Heart left ventricle (tissue), 16 donors: ENCODE results near the gene MSRB3. TPM values are rescaled to one million over a fixed set of nuclear protein-coding genes. Genes with fewer than 3 reads are reported as not detected.

Source experiments
- ATAC-seq, 4 donors: fragments of 200-7000 bp; cut with Tn5 transposase; one replicate each; pipeline ENCODE4 v1.9.1; 2020 to 2022; ENCODE audit warnings: moderate library complexity in 4 of 4, mild to moderate bottlenecking in 3 of 4, moderate number of reproducible peaks in 1 of 4
- DNase-seq, 5 donors: peaks; one replicate each; pipeline ENCODE4 v3.0.0-alpha.2; 2020
- H3K27ac ChIP-seq, 12 donors: fragments of 200-600 bp; sonication (generic) in 4 of 12; one replicate each; pipeline versions ENCODE4 v1.5.0 to v1.8.0; 2016 to 2022; ENCODE audit warnings: mild to moderate bottlenecking in 2 of 12
- H3K27me3 ChIP-seq, 9 donors: fragments of 200-600 bp; sonication (generic) in 2 of 9; one replicate each; pipeline versions ENCODE4 v1.5.1 to v1.8.0; 2016 to 2022; ENCODE audit warnings: mild to moderate bottlenecking in 3 of 9
- H3K36me3 ChIP-seq, 9 donors: fragments of 200-600 bp; sonication (generic) in 2 of 9; one replicate each; pipeline versions ENCODE4 v1.5.0 to v1.8.0; 2018 to 2022; ENCODE audit warnings: mild to moderate bottlenecking in 2 of 9
- H3K4me1 ChIP-seq, 12 donors: fragments of 200-600 bp; sonication (generic) in 4 of 12; one replicate each; pipeline versions ENCODE4 v1.5.0 to v1.8.0; 2016 to 2022; ENCODE audit warnings: mild to moderate bottlenecking in 3 of 12
- H3K4me3 ChIP-seq, 12 donors: fragments of 200-600 bp; sonication (generic) in 4 of 12; one replicate each; pipeline versions ENCODE4 v1.5.0 to v1.8.0; 2017 to 2022; ENCODE audit warnings: mild to moderate bottlenecking in 9 of 12, moderate library complexity in 4 of 12
- H3K9me3 ChIP-seq, 12 donors: fragments of 200-600 bp; sonication (generic) in 4 of 12; one replicate each; pipeline versions ENCODE4 v1.5.0 to v1.8.0; 2016 to 2022; ENCODE audit warnings: mild to moderate bottlenecking in 1 of 12
- POLR2A ChIP-seq, 2 donors: fragments of 450-650 bp; IDR thresholded peaks; one replicate each; pipeline ENCODE4 v1.6.1; 2017; ENCODE audit warnings: antibody characterized with exemption in 2 of 2, mild to moderate bottlenecking in 2 of 2, moderate library complexity in 2 of 2
- WGBS, 4 donors: extraction: QIAGEN DNeasy Blood & Tissue Kit in 2 of 4; methylation state at CpG; one replicate each; pipeline versions ENCODE4 v1.1.5 to v1.1.7; 2013 to 2018; 5-methylcytosine and 5-hydroxymethylcytosine counted together
- intact Hi-C, 10 donors: fragments of 100-400 bp; cut with DNase I; formaldehyde crosslinking; loops; one replicate each; pipeline versions ENCODE4 v1.11.1 to v1.14.2; 2022
- polyA plus RNA-seq, 2 donors: library from polyadenylated mRNA; stranded (reverse); fragments of 200-250 nt; gene quantifications; one replicate each; pipeline ENCODE4 v1.2.3, GENCODE V29; 2013
- total RNA-seq, 9 donors: library from RNA; depleted of rRNA in 2 of 9; stranded (reverse); fragments of >200 nt in 2 of 9; fragmentation: NEBNext Ultra II Directional in 3 of 9; extraction: Animal tissue kit (Norgen Biotek cat#: 25700) in 3 of 9; gene quantifications; one replicate each; pipeline versions ENCODE4 v1.1.0 to v1.2.4, GENCODE V29; 2016 to 2023
- TF ChIP-seq, protein P1 (sequence below), 12 donors: fragments of 200-600 bp; sonication (generic) in 4 of 12; IDR thresholded peaks; one replicate each; pipeline versions ENCODE4 v1.5.0 to v1.8.0; 2018 to 2022; ENCODE audit warnings: antibody characterized with exemption in 12 of 12, mild to moderate bottlenecking in 5 of 12
- donor health status: ischemic (EF 13 %, LVEDD 7.1; RV severe dilation, severe dysfunction).
- donor health status: healthy with polysubstance abuse.
- donor health status: DM: no; HTN: yes; CAD: no.
- donor health status: DM: no; HTN: no; CAD: no.
- donor health status: ischemic (EF 25% LVEDD 6.9; RV normal size, moderate dysfunction).
- donor health status: ischemic (EF 25% LVEDD 5.7; RV mildly dilated, moderate dysfunction).
- donor health status: healthy.
- donor health status: DM: yes; HTN: yes; CAD: no.
- donor health status: ischemic (EF 35%, LVEDD 5.7; RV mildly dilated, moderate dysfunction).
- donor health status: nonischemic (EF 11% LVEDD 7.7; RV severe dilation, severe dysfunction).
- donor health status: DM: yes; HTN: yes; CAD: no.
- donor health status: PGD.
- donor health status: ischemic (EF 29% LVEDD 5.4; RV normal size, mild dysfunction).
- donor health status: nonischemic (EF 23%, LVEDD 6.1; RV moderate dilation, normal function).

MSRB3 gene
- total and polyA plus RNA-seq, 11 donors, result 54.1 to 165 (median 117) TPM

DNA sequence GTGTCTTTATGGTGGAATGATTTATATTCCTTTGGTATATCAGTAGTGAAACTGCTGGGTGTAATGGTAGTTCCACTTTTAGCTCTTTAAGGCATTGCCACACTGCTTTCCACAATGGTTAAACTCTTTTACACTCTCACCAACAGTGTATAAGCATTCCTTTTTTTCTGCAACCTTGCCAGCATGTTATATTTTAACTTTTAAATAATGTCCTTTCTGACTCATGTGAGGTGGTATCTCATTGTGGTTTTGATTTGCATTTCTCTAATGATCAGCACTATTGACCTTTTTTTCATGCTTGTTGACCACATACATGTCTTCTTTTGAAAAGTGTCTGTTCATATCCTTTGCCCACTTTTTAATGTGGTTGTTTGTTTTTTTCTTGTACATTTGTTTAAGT is 142.5 kb downstream of the MSRB3 start:
- no peak for DNase-seq
- Histone ChIP-seq H3K4me3 (no peak overlapping the region), H3K36me3 (peaks cover 0 to 19% (median 0%) of the 10 kb centered on the region in 9 donors), H3K27ac (no peak overlapping the region), H3K27me3 (no peaks in the 10 kb centered on the region), H3K9me3 (peaks cover 0 to 55% (median 22%) of the 10 kb centered on the region in 12 donors), H3K4me1 (no peaks in the 10 kb centered on the region)
- intact Hi-C loops, result no loop called here
- no peak for ATAC-seq
- TF ChIP-seq, protein P1, sequence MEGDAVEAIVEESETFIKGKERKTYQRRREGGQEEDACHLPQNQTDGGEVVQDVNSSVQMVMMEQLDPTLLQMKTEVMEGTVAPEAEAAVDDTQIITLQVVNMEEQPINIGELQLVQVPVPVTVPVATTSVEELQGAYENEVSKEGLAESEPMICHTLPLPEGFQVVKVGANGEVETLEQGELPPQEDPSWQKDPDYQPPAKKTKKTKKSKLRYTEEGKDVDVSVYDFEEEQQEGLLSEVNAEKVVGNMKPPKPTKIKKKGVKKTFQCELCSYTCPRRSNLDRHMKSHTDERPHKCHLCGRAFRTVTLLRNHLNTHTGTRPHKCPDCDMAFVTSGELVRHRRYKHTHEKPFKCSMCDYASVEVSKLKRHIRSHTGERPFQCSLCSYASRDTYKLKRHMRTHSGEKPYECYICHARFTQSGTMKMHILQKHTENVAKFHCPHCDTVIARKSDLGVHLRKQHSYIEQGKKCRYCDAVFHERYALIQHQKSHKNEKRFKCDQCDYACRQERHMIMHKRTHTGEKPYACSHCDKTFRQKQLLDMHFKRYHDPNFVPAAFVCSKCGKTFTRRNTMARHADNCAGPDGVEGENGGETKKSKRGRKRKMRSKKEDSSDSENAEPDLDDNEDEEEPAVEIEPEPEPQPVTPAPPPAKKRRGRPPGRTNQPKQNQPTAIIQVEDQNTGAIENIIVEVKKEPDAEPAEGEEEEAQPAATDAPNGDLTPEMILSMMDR (IDR thresholded peaks at IDR 0.05), result no peak
- no peak for TF ChIP-seq POLR2A (IDR thresholded peaks at IDR 0.05)

DNA sequence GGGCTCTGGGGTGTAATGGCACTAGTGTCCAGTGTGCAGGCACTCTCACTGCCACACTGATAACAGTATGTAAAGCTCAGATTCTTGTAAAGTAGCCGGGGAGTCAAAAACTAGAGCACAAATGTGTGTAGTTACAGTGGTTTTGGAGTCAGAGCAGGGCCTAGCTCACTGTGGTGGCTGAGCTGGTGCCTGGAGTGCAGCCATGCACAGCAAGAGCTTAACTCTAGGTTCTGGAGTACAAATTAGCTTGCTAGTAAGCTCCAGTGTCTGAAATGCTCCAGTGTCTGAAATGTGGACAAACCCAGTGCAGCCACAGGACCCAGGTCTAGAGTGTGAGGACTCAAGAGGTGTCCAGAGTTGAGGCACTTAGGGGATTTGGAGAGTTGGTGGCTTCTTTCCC is 149.2 kb downstream of the MSRB3 start:
- ATAC-seq, result peak in 1 of 4 donors; percentile 29
- H3K36me3 ChIP-seq, result no peaks in the 10 kb centered on the region
- peaks cover 0 to 44% (median 13%) of the 10 kb centered on the region in 12 donors for H3K9me3 ChIP-seq
- 86 to 100% (median 93%) methylated on average over 1 of the region's 1 CpG for WGBS, 4 donors
- no peak overlapping the region for H3K27ac ChIP-seq
- intact Hi-C loops, result no loop called here
- peaks cover 0 to 19% (median 4%) of the 10 kb centered on the region in 12 donors for H3K4me1 ChIP-seq
- H3K27me3 ChIP-seq, result no peaks in the 10 kb centered on the region
- DNase-seq, result no peak
- no peak overlapping the region for H3K4me3 ChIP-seq
- TF ChIP-seq, protein P1 (IDR thresholded peaks at IDR 0.05), result no peak
- TF ChIP-seq POLR2A (IDR thresholded peaks at IDR 0.05), result no peak

DNA sequence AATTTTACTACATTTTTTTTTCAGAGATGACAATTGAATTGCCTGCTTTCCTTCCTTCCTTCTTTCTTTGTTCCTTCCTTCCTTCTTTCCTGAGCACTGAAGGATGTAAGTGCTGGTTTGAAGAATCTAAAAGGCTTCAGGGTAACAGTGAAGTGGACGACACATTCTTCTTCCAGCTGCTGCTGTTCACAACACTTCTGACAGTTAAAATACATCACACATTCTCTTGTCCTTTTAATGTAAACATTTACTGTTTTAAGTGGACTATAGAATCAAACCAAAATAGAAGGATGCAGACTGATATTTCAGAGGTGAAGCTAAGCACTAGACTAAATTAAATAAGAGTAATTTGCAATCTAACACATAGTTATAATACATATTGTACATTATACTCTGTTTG is 151.5 kb downstream of the MSRB3 start:
- intact Hi-C loops, result no loop called here
- TF ChIP-seq POLR2A (IDR thresholded peaks at IDR 0.05), result no peak
- TF ChIP-seq, protein P1 (IDR thresholded peaks at IDR 0.05), result no peak
- no peak overlapping the region for H3K27ac ChIP-seq
- WGBS, 4 donors, result 62 to 75% (median 71%) methylated on average over 1 of the region's 1 CpG
- no peak overlapping the region for H3K4me3 ChIP-seq
- H3K36me3 ChIP-seq, result no peaks in the 10 kb centered on the region
- H3K9me3 ChIP-seq, result peaks cover 0 to 26% (median 11%) of the 10 kb centered on the region in 12 donors
- H3K27me3 ChIP-seq, result no peaks in the 10 kb centered on the region
- H3K4me1 ChIP-seq, result peaks cover 0 to 19% (median 4%) of the 10 kb centered on the region in 12 donors
- DNase-seq (no peak), ATAC-seq (no peak)

DNA sequence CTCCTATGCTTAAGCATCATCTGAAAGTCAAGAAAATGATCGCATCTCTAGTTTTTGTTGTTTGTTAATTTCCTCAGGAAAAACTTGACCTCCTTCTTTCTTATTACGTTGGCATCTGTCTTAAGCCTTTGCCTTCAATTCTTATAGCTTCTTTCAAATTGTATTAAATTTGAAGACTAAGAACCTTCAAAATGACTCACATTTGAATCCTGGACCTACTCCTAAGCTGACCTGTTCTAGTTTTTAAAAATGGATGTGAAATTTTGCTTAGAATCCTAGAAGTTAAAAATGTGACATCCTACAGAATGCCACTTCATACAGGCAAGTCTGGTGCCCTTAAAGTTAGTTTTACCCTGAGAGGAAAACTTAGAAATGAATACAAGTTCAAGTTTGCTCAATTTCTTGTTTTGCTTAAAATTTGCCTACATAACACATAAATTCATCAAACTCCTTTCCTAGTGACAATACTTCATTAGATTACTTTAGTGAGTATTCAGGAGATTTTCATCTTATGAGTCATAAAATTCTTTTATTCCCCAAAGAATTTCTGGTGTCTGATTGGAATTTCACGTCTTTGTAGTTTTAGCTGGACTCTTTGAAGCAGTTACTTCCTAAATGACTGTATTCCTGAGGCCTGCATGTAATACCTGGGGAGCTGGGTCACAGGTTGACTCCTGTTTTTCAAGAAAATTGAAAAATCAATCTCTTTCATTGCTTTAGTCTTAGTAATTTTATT is 152.3 kb downstream of the MSRB3 start:
- H3K36me3 ChIP-seq, result no peaks in the 10 kb centered on the region
- DNase-seq (no peak), ATAC-seq (no peak)
- intact Hi-C loops, result no loop called here
- H3K4me3 ChIP-seq, result no peak overlapping the region
- no peaks in the 10 kb centered on the region for H3K27me3 ChIP-seq
- peaks cover 0 to 19% (median 4%) of the 10 kb centered on the region in 12 donors for H3K4me1 ChIP-seq
- peaks cover 0 to 19% (median 7%) of the 10 kb centered on the region in 12 donors for H3K9me3 ChIP-seq
- TF ChIP-seq, protein P1 (IDR thresholded peaks at IDR 0.05), result no peak
- TF ChIP-seq POLR2A (IDR thresholded peaks at IDR 0.05), result no peak
- WGBS, 4 donors, result 66 to 79% (median 72%) methylated on average over 3 of the region's 3 CpGs
- H3K27ac ChIP-seq, result no peak overlapping the region
